Keratinocyte (primary cell): ENCODE measurements around the gene RUFY3. TPM values are rescaled to one million over a fixed set of nuclear protein-coding genes. Genes with fewer than 3 reads are reported as not detected.

Source experiments
- DNase-seq: peaks from one replicate; pipeline ENCODE4 v3.0.0-alpha.2; 2011; ENCODE audit warnings: low read depth, missing footprints, low spot score
- FAIRE-seq: peaks from 2 replicates; lab custom pipeline; 2011; peaks lifted over from hg19 to GRCh38; lab: Jason Lieb, UNC
- H2AFZ ChIP-seq: 2 replicates; pipeline ENCODE4 v1.6.0; 2012; ENCODE audit warnings: low read length, control low read depth, inconsistent platforms; ENCODE audit not compliant: control insufficient read depth
- H3K27ac ChIP-seq: 2 replicates; pipeline ENCODE4 v1.5.1; 2011; ENCODE audit warnings: low read length; ENCODE audit not compliant: control insufficient read depth, insufficient read depth
- H3K27me3 ChIP-seq: 3 replicates; pipeline ENCODE4 v1.6.0; 2011; ENCODE audit warnings: low read length; ENCODE audit not compliant: control insufficient read depth, insufficient read depth; ENCODE audit errors: extremely low read depth
- H3K36me3 ChIP-seq, 2 experiments: 2 replicates in 1 of 2; 3 replicates in 1 of 2; pipeline ENCODE4 v1.5.1; 2011; ENCODE audit warnings: low read length in 2 of 2, mild to moderate bottlenecking in 1 of 2; ENCODE audit not compliant: control insufficient read depth in 2 of 2, insufficient read depth in 2 of 2; ENCODE audit errors: extremely low read depth in 1 of 2
- H3K4me1 ChIP-seq: 3 replicates; pipeline ENCODE4 v1.5.1; 2011; ENCODE audit warnings: low read length; ENCODE audit not compliant: control insufficient read depth, insufficient read depth; ENCODE audit errors: extremely low read depth
- H3K4me2 ChIP-seq: 3 replicates; pipeline ENCODE4 v1.6.0; 2011; ENCODE audit warnings: low read depth, low read length; ENCODE audit not compliant: control insufficient read depth, insufficient read depth; ENCODE audit errors: extremely low read depth
- H3K4me3 ChIP-seq, 3 experiments: fragments of 200-600 bp in 1 of 3; sonication (generic) in 1 of 3; 2 replicates in 2 of 3; 3 replicates in 1 of 3; pipeline ENCODE4 v1.5.1; 2011 to 2016; ENCODE audit warnings: low read length in 3 of 3, mild to moderate bottlenecking in 3 of 3, control low read depth in 2 of 3, inconsistent platforms in 1 of 3, low read depth in 1 of 3, mixed read lengths in 1 of 3, mixed run types in 1 of 3, moderate library complexity in 1 of 3; ENCODE audit not compliant: control insufficient read depth in 2 of 3, insufficient read depth in 2 of 3; ENCODE audit errors: extremely low read depth in 1 of 3
- H3K79me2 ChIP-seq: 2 replicates; pipeline ENCODE4 v1.6.0; 2012; ENCODE audit warnings: low read length; ENCODE audit not compliant: control insufficient read depth, insufficient read depth
- H3K9ac ChIP-seq: 3 replicates; pipeline ENCODE4 v1.6.0; 2011; ENCODE audit warnings: low read length; ENCODE audit not compliant: control insufficient read depth, insufficient read depth; ENCODE audit errors: extremely low read depth
- H3K9me1 ChIP-seq: 3 replicates; pipeline ENCODE4 v1.6.0; 2011; ENCODE audit warnings: low read length; ENCODE audit not compliant: control insufficient read depth, insufficient read depth; ENCODE audit errors: extremely low read depth
- H3K9me3 ChIP-seq: 2 replicates; pipeline ENCODE4 v1.5.1; 2012; ENCODE audit warnings: low read depth, low read length; ENCODE audit not compliant: control insufficient read depth
- H4K20me1 ChIP-seq: 3 replicates; pipeline ENCODE4 v1.6.0; 2011; ENCODE audit warnings: low read length; ENCODE audit not compliant: control insufficient read depth, insufficient read depth; ENCODE audit errors: extremely low read depth
- CTCF ChIP-seq, 3 experiments: IDR thresholded peaks in 1 of 3; conservative IDR thresholded peaks in 1 of 3; optimal IDR thresholded peaks in 1 of 3; 2 replicates in 2 of 3; 3 replicates in 1 of 3; pipeline versions ENCODE3 to v1.5.1; 2011; ENCODE audit warnings: low read length in 3 of 3, mild to moderate bottlenecking in 3 of 3, moderate library complexity in 2 of 3, control low read depth in 1 of 3, inconsistent platforms in 1 of 3; ENCODE audit not compliant: insufficient read depth in 2 of 3; ENCODE audit errors: extremely low read depth in 1 of 3
- EZH2 ChIP-seq: IDR thresholded peaks from one replicate; pipeline ENCODE4 v1.6.1; 2012; ENCODE audit warnings: inconsistent platforms, mild to moderate bottlenecking, low read length, moderate library complexity
- dilution Hi-C: fragments of 300-500 bp; cut with MboI; formaldehyde crosslinking; loops from one replicate; pipeline ENCODE4 v1.7.0; 2020; ENCODE audit warnings: low sequenced_read_pairs; ENCODE audit not compliant: extremely low pct_ligation_motif_present
- polyA plus RNA-seq, 5 experiments: library from polyadenylated mRNA; depleted of rRNA in 3 of 5; stranded (reverse) in 3 of 5; stranded (forward) in 1 of 5; unstranded in 1 of 5; fragments of >200 nt; gene quantifications; 1 replicate in 1 of 5; 2 replicates in 3 of 5; 3 replicates in 1 of 5; pipeline versions ENCODE4 v1.2.1 to v1.2.3, GENCODE V29; 2011 to 2012; ENCODE audit warnings: missing spikeins in 2 of 5, low read depth in 1 of 5, low replicate concordance in 1 of 5

The RUFY3 gene
- polyA plus RNA-seq, 1 donor (not counting 4 experiments of a cell fraction or from before 2014, with no cell fraction given) = 18.9 TPM

- H3K4me2 ChIP-seq = peak within 1 kb of the TSS; percentile 99
Measured at GRCh38 chr4:70687821-70688794, 33.7 kb upstream of the RUFY3 start, which contains the start of gene UTP3. Gene UTP3, plus strand, starts transcription at chr4:70688532. Its CDS starts 146 bp downstream, at chr4:70688678.

GRCh38 chr4:70688795-70689231 lies 33.0 kb upstream of the RUFY3 start:
- FAIRE-seq (no peak), DNase-seq (no peak)
- Histone ChIP-seq H3K9me1 (no peaks in the 10 kb centered on the region), H3K4me2 (peak overlapping the region; percentile 80), H3K4me1 (peaks cover 19% of the 10 kb centered on the region), H3K9me3 (no peaks in the 10 kb centered on the region), H3K4me3 (peak overlapping the region; percentile 98 to 100 (median 99)), H4K20me1 (no peaks in the 10 kb centered on the region), H3K27me3 (no peaks in the 10 kb centered on the region), H3K79me2 (peaks cover 39% of the 10 kb centered on the region), H3K9ac (peak overlapping the region; percentile 92), H2AFZ (peak overlapping the region; percentile 96), H3K27ac (peak overlapping the region; percentile 90), H3K36me3 (peaks cover 0 to 5% of the 10 kb centered on the region in 2 experiments)
- dilution Hi-C loops = no loop called here
- TF ChIP-seq CTCF (optimal IDR thresholded peaks at IDR 0.05 in 1 of 3, IDR thresholded peaks at IDR 0.05 in 1 of 3, conservative IDR thresholded peaks at IDR 0.05 in 1 of 3; ENCODE audit: extremely low read depth in 1 of 3, insufficient read depth in 2 of 3, low read length in 3 of 3) (no peak), EZH2 (no peak)

More at GRCh38 chr4:70687821-70688794, 33.7 kb upstream of the RUFY3 start, which contains the start of gene UTP3:
- no peaks in the 10 kb centered on the region for H3K9me3 ChIP-seq
- no peaks in the 10 kb centered on the region for H3K27me3 ChIP-seq
- H3K9ac ChIP-seq = peak within 1 kb of the TSS; percentile 92
- TF ChIP-seq EZH2 (no peak), CTCF (optimal IDR thresholded peaks at IDR 0.05 in 1 of 3, IDR thresholded peaks at IDR 0.05 in 1 of 3, conservative IDR thresholded peaks at IDR 0.05 in 1 of 3; ENCODE audit: extremely low read depth in 1 of 3, insufficient read depth in 2 of 3, low read length in 3 of 3) (peak; percentile 95 to 99 (median 98))
- peak within 1 kb of the TSS; percentile 90 for H3K27ac ChIP-seq
- dilution Hi-C loops = no loop called here
- peaks cover 0 to 5% of the 10 kb centered on the region in 2 experiments for H3K36me3 ChIP-seq
- H3K4me3 ChIP-seq = peak within 1 kb of the TSS; percentile 98 to 100 (median 99)
- peaks cover 19% of the 10 kb centered on the region for H3K4me1 ChIP-seq
- DNase-seq (peak; percentile 57), FAIRE-seq (peak; percentile 88)
- H3K79me2 ChIP-seq = peaks cover 39% of the 10 kb centered on the region
- no peaks in the 10 kb centered on the region for H3K9me1 ChIP-seq
- no peaks in the 10 kb centered on the region for H4K20me1 ChIP-seq
- H2AFZ ChIP-seq = peak within 1 kb of the TSS; percentile 99
